Hindlimb muscle (tissue), 1 donor: ENCODE data around the gene TRABD2B. TPM values are rescaled to one million over a fixed set of nuclear protein-coding genes. Genes with fewer than 3 reads are reported as not detected.

Experiments
- DNase-seq: peaks from one replicate; pipeline ENCODE4 v3.0.0-alpha.2; 2013
- polyA plus RNA-seq: library from polyadenylated mRNA; unstranded; fragments of 120-200 nt; gene quantifications from one replicate; pipeline ENCODE4 v1.2.1, GENCODE V29; 2013; ENCODE audit not compliant: insufficient read length

Gene TRABD2B
- polyA plus RNA-seq, 1 donor = 5.5 TPM

DNA sequence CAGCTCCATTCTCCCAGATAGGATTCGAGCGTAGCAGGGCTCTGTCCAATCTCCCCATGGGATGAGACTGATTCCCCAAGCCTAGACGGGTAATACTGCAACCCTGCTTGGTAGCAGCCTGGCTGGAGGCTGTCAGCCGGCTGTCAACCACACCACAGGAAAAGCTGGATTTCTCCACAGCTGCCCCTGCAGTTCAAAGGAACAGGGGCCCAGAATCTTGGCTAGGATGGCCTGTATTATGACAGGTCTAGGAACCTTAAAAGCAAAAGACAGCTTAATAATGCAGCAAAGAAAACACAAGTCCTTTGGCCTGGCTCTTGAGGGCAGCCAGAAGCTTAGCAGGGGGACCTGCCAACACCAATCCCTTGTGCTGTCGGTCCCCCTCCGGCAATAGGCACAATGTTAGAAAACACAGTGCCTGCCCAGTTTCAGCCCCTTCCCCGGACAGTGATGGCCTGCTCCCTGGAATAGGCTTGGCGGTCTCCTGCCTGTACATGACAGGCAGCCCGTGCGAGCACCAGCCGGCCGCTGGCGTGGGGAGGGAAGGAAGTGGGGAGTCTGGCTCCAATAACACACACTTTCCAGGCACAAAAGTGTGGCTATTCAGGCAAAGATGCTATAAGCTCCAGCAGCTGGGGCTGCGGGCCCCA lies 90.5 kb downstream of the TRABD2B start:
- no peak for DNase-seq

DNA sequence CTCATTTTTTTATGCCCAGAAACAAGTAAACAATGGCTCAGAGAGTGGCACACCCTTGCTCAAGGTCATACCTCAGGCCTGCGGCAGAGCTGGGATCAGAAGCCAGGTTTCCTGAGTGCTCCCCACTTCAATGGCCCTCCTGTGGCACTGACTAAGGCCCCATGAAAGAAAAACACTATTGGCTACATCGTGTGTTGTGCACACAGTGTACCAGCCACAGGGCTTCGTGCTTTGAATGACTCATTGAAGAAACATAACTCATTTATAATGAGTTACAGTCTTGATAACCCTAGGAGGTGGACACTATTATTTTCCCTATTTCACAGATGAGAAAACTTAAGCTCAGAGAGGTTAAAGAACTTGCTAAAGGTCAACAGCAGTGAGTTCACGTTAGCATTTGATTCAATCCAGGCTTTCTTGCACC lies 91.2 kb downstream of the TRABD2B start:
- DNase-seq = no peak

DNA sequence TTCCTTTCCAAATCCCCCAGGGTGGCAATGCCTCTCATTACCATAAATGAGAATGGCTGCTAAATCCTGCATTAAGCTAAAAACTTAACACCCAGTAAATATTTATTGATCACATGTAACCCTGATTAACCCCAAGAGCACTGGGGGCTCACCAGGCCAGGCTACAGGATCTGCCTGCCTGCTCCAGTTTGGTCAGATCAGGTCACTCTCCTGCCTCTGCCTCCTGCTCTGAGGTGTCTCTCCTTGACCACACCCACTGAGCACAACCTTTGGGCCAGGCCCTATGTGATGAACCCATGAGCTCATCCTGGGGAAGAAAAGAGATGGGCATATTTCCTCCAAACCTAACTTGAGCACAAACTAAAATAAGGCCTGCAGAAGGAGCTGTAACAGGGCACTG lies 93.5 kb downstream of the TRABD2B start:
- no peak for DNase-seq

DNA sequence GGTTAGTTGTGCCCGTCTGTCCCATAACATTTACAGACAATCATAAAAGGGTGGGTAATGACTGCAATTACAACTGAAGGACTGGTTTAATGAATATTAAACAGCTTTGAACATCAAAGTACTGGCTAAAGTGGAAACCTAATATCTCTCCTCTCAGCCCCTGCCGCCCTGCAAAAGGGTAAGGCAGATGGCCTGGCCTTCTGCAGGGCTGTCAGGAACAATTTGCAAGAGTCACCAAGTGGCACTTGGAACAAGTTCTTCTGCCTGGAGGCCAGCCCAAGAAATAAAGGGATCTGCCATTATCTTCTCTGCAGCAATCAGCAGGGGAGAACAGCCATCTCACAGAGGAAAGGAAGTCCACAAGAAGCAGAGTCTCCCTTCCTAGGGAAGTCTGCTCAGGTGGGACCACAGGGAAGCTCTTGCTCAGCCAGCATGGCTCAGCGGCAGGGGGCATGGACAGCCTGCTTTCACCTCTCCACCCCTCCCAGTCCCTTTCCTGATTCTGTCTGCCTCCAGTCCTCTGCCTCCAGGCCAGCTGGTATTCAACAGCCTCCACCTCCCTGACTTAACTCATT lies 96.1 kb downstream of the TRABD2B start:
- no peak for DNase-seq

DNA sequence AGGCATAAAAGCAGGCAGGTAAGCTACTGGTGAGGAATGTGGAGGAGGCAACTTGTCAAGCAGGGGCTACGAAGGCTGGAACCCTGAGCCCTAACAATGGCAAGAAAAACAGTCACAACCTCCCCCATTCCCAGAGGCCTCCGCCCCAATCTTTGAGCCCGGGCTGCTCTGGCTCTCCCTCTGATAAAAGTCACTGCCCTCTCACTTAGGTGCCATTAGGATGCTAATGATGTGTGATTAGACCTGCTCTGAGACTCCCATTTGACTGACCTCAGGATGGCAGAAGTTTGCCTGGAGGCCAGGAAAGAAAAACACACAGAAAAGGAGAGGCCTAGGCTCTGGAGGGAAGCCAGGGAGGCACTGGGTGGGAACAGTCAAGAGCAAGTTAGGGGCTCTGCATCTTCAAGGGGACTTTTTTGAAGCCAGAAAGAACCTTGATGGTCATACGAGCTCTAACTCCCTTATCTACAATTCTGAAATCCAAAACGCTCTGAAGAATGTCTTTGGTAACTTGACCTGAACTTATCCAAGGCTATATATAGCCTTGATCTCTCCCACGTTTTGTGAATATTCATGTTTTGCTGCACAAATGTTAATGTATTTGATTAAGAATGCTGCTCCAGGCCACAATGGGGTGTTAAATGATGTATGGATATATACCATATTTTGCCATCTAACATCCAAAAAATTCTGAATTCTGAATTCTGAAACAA lies 98.9 kb downstream of the TRABD2B start:
- no peak for DNase-seq

DNA sequence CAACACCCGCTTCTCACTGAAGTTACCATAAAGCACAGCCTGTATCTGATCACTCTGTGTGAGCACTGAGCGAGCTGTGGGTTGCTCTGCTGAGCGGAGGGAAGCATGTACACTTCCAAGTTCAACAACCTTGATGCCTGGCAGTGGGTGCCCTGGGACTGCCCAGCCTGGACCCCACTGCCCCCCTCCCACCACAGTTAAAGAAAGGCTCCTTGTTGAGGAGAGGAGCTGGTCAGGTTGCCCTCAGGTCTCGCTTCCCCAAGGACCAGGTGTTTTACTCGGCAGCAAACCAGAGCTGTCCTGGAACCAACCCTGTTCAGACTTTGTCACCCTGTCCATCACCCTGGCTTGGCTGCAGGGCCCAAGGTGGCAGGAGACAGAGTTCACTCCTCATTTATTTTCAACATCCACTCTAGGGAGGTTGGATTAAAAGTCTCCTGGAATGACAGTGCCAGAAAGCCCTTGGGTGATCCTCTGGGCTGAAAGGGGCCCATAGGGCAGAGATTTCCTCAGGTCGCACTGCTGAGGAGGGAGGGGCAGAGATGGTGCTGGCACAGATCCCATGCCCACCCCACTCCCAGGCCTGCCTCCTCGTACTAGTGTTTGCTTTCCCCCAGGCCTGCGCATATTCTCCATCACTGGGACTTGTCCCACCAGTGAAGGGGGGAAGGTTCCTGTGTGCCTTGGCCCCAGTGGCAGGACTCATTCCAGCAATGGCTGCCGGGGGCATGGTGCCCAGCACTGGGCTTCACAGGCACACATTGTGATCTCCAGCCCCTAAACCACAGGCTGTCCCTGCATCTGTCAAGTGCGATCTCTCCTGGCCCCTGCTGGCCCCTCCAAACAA lies 101.7 kb downstream of the TRABD2B start:
- no peak for DNase-seq

DNA sequence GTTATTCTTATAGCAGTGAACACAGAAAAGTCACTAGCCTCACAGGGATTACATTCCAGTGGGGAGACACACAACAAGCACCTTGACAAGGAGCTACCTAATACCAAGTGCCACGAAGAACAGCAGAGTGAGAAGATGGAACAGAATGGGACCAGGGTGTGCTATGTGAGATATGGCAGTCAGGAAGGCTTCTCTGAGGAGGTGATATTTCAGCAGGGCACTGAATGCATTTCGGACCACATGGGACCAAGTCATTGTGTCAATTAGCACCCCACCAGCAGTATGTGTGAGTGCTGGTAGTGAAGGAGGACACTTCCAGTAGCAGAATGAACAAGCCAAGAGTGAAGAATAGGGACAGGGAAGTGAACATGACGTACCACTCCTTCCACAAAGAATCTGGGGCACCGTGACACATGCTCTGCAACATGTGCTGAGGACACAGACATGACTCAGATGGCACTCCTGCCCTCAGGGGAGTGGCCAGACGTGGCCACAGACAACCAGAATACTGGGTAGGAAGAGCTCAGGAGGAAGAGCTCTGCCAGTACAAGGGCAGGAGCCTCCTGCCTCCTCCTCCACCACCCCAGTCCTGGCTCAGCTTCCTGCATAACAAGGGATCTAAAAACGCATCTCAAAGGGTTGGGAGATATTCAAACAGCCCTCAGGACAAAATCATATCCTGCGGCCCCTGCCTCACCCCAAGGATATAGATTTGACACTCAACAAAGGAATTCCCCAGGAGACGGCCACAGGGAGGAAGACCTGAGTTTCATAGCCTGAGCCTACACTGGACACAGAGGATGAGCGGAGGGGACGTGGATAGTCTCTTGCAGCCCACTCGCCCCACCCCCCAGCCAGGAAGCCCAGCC lies 102.5 kb downstream of the TRABD2B start:
- no peak for DNase-seq

DNA sequence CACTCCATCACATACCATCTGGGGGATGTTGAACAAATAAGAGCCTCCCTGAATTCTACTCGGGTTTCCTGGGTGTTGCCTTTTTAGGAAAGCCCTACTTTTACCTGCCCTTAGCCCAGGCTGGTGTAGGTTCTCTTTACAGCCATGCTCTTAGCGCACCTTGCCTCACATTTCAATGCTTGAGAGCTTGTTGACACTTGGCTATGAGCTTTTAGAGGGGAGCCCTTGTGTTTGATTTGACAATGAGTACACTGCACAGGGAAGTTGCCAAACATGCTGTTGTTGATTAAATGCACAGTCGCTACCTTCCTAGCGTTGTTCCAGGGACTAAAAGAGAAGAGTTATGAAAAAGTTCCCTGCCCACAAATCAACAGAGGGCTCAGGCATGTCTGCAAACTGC lies 103.8 kb downstream of the TRABD2B start:
- DNase-seq = no peak

DNA sequence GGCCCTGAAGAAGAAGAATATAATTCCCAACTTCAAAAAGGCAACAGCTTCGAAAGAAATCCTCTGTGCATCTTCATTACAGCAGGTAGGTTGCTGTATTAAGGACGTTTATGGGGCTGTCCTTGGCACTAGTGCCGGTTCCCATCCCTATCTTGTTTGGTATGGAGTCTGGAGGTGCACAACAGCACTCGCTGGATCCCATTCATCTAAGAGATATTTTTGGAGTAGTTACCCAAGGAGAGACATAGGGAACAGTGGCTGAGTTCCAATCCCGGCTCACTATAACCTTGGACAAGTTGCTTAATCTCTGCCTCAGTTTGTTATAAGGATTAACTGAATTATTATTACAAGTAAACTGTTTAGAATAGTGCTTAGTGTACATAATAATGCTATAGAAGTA lies 106.4 kb downstream of the TRABD2B start:
- no peak for DNase-seq

DNA sequence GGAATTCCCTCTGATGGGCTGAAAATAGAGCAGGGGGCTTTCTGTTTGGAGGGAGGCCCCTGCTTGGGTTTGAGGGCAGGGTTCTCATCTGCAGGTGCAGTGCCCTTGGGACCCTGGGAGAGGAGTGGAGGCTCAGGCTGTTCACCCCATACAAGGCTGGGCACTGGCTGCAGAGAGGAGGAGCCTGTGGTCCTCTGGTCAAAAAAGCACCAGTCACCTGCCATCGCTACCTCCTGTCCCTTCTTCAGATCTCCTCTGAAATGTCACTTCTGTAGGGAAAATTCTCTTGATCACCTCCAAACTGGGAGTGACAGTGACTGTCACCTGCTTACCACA lies 108.9 kb downstream of the TRABD2B start:
- no peak for DNase-seq

DNA sequence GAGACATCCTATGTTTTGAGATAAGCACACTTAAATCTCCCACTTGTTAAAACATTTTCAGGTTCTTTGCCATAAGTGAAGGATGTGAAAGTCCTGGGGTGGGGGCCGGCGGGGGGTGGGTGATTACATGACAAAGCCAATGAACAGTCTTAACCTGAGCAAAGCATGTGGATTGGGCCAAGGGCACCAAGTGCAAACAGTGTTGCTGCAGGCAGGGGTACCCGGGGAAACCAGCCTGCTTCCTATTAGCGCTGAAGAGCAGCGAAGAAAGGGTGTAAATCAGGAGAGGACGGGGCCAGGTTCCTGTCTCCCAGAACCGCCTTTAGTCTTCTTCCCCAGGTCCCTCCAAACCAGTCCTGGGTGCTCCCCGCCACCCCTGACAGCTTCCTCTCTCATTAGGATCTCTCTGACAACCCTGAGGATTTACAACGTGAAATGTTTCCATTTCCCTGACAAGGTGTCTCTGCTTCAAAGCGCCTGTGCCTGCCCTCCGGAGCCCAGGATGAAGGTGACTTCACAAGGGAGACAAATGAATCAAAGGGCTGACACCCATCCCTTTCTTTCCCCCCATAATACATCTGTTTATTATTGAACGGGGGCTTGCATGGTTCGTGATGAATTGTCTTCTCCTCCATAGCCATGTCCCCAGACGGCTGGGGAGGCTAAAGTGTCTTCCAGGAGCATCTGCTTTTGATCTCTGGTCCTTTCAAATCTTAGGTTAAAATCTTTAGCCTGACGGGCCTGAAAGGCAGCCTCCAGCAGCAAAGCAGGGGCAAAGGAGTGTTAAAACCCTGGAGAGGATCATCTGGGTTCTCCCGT lies 109.5 kb downstream of the TRABD2B start:
- no peak for DNase-seq

DNA sequence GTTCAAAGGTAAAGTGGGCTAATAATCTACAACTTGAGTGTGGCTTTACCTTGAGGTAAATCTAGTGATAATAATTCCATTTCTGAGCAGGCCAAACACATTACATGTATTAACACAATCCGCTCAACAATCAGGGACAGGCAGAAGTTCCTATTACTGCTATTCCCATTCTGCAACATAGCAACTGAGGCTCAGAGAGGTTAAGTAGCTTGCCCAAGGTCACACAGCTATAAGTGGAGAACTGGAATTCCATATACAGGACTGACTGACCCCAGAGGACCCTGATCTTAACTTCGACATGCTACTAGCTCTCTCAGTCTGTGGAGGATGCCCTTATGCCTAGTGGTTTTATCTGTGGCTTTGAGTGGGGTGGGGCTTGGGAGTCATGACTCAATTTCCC lies 110.1 kb downstream of the TRABD2B start:
- no peak for DNase-seq

DNA sequence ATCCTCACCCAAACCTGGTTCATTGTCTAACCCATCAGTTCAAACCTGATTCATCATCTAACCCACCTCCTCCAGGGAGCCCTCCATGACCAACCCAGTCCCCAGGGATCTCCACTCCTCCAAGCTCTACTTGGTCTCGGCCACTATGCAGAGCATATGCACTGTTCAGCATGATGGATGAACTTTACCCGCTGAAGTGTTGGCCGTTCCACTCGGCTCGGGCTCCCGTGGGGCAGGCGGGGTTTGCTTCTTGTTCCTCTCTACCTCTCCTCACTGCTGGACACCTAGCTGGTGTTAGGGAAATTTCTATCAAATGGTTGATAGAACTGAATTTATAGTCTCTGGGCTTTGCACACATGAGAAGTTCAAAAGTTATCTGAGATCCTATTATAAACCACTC lies 111.0 kb downstream of the TRABD2B start:
- DNase-seq = no peak

DNA sequence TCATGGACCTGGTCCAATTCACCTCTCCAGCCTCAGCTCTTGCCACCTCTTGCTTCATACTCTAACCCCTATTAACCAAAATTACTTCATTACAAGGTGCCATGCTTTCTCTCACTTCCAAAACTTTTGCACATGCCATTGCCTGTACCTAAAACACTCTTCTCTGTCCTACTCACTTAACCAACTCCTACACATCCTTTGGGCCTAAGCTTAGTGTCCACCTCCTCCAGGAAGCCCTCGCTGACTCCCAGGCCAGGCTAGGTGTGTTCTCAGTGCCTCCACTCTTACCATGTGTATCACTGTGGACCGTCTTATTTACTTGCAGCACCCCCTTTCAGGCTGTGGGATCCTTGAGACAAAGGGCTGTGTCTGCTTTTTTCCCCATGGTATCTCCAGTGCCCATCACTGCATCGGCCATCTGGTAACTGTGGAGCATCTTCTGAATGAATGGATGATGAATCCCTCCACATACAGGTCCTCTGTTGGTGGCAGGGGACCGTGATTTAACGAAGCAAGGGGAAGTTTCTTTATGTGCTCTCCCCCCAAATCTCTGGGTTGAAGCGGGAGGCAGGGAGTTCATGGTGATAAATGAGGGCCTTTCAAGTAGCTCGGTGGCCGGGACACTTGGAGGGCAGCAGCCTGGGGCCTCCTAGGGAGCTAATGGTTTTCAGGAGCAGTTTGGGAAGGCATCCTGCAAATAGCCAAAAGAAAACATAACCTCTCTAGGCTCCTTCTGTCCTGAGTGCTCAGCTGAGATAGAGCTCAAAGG lies 111.9 kb downstream of the TRABD2B start:
- no peak for DNase-seq

DNA sequence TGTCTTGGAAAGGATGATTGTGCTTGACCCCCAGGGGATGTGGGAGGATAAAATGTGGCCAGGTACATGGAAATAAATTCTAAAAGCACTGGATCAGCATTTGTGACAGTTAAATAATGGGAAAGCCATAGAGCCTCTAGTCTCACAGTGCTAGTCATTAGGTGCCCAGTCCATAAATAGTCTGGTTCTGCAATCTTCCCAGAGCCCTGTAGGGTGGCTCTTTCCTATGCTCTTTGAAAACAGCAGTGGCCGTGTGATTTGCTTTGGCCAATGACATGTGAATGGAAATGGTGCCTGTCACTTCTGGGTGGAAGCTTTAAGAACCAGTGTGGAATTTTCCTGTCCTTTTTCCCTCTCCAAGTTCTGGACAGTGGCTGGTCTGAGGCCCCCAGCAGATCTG lies 113.2 kb downstream of the TRABD2B start:
- no peak for DNase-seq

DNA sequence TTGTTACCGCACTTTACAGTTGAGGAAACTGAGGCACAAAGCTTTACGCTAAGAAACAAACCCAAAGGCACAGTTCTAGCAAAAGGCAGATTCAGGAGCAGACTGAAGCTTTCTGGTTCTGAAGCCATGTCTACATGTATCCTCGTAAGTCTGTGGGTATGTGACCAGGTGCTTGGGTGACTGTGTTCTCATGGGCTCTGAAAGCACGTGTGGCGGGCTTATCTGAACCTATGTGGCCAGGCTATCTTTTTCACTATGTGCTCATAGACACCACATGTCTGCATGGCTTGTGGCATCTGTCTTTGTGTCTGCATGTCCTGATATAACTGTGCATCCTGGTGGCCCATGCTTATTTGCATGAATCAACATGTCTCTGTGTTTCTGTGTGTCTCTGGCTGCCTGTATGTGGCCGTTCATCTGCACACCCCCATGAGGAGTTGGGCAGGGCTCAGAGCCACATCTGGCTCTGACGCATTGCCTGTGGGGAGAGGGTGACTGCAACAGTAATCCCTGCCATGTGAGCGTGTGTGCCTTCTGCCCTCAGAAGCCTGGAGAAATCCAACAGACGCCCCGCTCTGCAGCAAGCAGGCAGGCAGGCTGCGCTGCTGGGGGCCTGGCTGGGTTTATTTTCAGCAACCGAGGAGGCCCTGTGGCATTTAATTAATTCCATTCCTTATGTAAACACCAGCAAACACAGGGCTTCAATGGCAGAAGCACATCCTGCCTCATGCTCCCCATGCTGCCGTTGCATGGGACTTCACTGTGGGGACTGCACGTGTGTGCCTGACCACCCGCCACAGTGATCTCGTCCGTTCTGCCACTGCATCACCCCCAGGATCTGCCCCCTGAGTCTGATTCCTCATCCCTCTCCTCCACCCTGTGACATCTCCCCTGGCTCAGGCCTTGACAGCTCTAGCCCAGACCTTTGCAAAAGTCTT lies 115.4 kb downstream of the TRABD2B start:
- DNase-seq = no peak

DNA sequence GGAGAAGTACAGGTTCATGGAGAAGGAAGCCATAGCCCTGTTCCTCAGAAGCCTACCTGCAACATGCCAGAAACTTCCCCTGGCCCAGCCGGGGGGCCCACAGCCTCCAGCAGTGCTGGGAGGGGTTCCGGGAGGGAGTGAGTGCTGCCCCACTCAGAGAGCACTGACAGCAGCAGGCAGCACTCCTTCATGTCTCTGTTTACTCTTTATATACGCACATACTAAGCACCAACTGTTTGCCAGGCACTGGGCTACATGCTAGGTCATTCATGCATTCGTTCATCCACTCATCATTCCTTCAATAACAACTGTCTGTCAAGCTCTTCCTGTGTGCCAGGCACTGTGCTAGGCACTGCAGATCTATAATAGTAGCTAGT lies 120.6 kb downstream of the TRABD2B start:
- no peak for DNase-seq

DNA sequence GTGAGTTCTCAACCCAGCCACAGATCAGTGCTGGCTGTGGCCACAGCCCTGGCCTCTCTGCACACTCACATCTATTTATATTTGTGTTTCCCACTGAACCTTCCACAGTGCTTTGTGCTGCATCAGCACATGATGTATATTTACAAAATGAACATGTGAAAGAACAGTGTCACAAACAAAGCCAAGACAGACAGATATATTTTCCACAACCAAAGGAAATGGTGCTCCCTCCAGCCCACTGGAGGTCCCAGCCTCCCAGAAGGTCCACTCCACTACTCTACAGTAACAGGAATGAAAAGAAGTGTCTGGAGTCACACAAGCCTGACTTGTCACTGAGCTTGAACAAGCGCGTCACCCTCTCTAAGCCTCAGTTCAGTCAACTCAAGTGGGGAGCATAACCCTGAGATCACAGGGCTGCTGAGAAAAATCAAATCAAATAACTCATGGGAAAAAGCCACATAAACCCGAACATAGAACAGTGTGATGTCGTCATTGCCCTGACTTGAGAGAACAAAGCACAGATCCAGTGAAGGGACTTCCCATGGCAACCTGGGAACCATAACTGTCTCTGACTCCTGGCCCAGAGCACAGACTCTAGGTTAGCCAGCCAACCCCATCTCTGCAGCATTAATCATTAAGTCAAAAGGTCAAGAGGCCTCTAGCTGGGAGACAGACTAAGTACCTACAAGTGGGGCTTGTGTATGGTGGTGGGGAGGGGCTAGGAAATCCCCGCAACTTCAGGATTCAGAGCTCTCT lies 121.2 kb downstream of the TRABD2B start:
- peak; percentile 31 for DNase-seq

DNA sequence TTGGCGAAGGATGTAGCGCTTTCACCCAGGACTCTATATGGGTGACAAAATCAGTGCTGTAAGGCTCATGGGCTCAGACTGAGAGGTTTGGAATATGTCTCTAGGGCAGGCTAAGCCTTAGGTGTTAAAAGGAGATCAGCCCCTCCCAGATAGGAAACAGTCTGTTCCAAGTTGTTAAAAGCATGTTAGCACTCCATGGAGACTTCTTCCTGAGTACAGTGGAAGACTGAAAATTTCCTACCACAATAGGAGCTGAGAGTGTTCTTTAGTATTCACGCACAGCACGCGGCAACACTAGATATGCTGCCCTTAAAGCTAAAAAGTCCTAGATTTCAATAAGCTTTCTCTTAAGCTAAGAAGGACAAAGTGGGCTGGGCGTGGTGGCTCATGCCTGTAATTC lies 122.1 kb downstream of the TRABD2B start:
- DNase-seq = peak; percentile 26
